ENCODE data around the gene CAPZB. TPM values are rescaled to one million over a fixed set of nuclear protein-coding genes. Genes with fewer than 3 reads are reported as not detected.
A peak's percentile ranks its signal among the peaks of the same experiment; 100 is the strongest.

Gene CAPZB
- total and polyA plus RNA-seq, 10 donors: 139 to 386 (median 277) TPM

DNA sequence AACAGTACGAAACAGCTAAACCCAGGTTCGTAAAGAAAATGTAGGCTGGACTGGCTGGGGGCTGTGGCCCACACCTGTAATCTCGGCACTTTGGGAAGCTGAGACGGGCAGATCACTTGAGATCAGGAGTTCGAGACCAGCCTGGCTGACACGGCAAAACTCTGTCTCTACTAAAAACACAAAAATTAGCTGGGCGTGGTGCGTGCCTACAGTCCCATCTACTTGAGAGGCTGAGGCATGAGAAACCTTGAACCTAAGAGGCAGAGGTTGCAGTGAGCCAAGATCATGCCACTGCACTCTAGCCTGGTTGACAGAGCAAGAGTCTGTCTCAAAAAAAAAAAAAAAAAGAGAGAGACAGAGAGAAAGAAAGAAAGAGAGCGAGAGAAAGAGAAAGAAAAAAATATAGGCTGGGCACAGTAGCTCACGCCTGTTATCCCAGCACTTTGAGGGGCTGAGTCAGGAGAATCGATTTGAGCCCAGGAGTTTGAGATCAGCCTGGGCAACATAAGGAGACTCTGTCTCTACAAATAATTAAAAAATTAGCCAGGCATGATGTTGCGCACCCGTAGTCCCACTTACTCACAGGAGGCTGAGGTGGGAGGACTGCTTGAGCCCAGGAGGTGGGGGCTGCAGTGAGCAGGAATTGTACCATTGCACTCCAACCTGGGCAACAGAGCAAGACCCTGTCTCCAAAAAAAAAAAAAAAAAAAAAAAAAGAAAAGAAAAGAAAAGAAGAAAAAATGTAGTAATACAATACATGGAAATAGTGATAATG is 35.7 kb downstream of the CAPZB start:
- H3K36me3 ChIP-seq: peaks cover 0 to 22% (median 0%) of the 10 kb centered on the region in 6 donors
- TF ChIP-seq, protein P1, sequence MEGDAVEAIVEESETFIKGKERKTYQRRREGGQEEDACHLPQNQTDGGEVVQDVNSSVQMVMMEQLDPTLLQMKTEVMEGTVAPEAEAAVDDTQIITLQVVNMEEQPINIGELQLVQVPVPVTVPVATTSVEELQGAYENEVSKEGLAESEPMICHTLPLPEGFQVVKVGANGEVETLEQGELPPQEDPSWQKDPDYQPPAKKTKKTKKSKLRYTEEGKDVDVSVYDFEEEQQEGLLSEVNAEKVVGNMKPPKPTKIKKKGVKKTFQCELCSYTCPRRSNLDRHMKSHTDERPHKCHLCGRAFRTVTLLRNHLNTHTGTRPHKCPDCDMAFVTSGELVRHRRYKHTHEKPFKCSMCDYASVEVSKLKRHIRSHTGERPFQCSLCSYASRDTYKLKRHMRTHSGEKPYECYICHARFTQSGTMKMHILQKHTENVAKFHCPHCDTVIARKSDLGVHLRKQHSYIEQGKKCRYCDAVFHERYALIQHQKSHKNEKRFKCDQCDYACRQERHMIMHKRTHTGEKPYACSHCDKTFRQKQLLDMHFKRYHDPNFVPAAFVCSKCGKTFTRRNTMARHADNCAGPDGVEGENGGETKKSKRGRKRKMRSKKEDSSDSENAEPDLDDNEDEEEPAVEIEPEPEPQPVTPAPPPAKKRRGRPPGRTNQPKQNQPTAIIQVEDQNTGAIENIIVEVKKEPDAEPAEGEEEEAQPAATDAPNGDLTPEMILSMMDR (IDR thresholded peaks at IDR 0.05 in 8 of 11, conservative IDR thresholded peaks at IDR 0.05 in 3 of 11): no peak
- TF ChIP-seq POLR2AphosphoS5 (IDR thresholded peaks at IDR 0.05) (no peak), POLR2A (IDR thresholded peaks at IDR 0.05) (no peak)
- H3K4me1 ChIP-seq: peaks cover 63 to 100% (median 91%) of the 10 kb centered on the region in 6 donors
- H3K9me3 ChIP-seq: no peaks in the 10 kb centered on the region
- H3K4me3 ChIP-seq: peak overlapping the region in 1 of 8 donors; percentile 9
- DNase-seq: no peak
- intact Hi-C loops (cut with DNase I; ENCODE audit: low total_unique reads): no loop called here
- no peaks in the 10 kb centered on the region for H3K27me3 ChIP-seq (replicated peaks in 1 of 7)
- H3K27ac ChIP-seq: peak overlapping the region in 7 of 8 donors; percentile 29 to 81 (median 66)
- 77 to 91% (median 84%) methylated on average over 13 of the region's 13 CpGs for WGBS, 5 donors

- 34 to 54% (median 38%) methylated on average over 18 to 19 of the region's 19 CpGs for WGBS, 5 donors
- Histone ChIP-seq H3K27me3 (replicated peaks in 1 of 7) (no peaks in the 10 kb centered on the region), H3K27ac (peak overlapping the region in 7 of 8 donors; percentile 29 to 81 (median 66)), H3K4me1 (peaks cover 54 to 100% (median 86%) of the 10 kb centered on the region in 6 donors), H3K36me3 (peaks cover 0 to 23% (median 0%) of the 10 kb centered on the region in 6 donors), H3K4me3 (peak overlapping the region in 1 of 8 donors; percentile 9), H3K9me3 (no peaks in the 10 kb centered on the region)
- intact Hi-C loops (cut with DNase I; ENCODE audit: low total_unique reads): no loop called here
- TF ChIP-seq, protein P1 (IDR thresholded peaks at IDR 0.05 in 8 of 11, conservative IDR thresholded peaks at IDR 0.05 in 3 of 11): no peak
- TF ChIP-seq POLR2AphosphoS5 (IDR thresholded peaks at IDR 0.05) (peak; percentile 29 to 81 (median 76)), POLR2A (IDR thresholded peaks at IDR 0.05) (no peak)
- peak; percentile 80 for DNase-seq
These were observed 36.6 kb downstream of the CAPZB start for GRCh38 chr1:19448491-19449439.

DNA sequence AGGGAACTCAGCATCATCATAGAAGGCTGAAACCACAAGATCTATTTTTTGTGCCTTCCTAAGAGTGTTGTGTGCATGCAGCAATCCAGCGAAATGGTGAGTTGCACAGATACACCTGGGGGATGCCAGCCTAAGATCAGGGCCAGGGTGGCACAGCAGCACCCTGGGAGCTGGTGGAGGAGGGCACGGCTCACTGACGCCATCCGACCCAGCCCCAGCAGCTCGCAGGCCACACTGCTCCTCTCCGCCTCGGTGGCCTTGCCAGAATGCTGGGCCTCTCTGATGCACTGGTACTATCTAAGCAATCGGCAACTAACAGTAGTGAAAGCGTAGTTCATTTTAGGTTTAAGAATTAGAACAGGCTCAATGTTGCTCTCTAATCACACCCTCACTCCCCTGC is 37.8 kb downstream of the CAPZB start:
- intact Hi-C loops (cut with DNase I; ENCODE audit: low total_unique reads): no loop called here
- WGBS, 5 donors: 66 to 84% (median 74%) methylated on average over 8 to 9 of the region's 9 CpGs
- peaks cover 0 to 29% (median 0%) of the 10 kb centered on the region in 6 donors for H3K36me3 ChIP-seq
- H3K27me3 ChIP-seq (replicated peaks in 1 of 7): no peaks in the 10 kb centered on the region
- H3K4me1 ChIP-seq: peaks cover 50 to 100% (median 80%) of the 10 kb centered on the region in 6 donors
- H3K9me3 ChIP-seq: no peaks in the 10 kb centered on the region
- DNase-seq: no peak
- peak overlapping the region in 6 of 8 donors; percentile 29 to 81 (median 68) for H3K27ac ChIP-seq
- TF ChIP-seq POLR2AphosphoS5 (IDR thresholded peaks at IDR 0.05) (peak in 1 of 3 donors; percentile 52), POLR2A (IDR thresholded peaks at IDR 0.05) (no peak)
- H3K4me3 ChIP-seq: no peak overlapping the region

DNA sequence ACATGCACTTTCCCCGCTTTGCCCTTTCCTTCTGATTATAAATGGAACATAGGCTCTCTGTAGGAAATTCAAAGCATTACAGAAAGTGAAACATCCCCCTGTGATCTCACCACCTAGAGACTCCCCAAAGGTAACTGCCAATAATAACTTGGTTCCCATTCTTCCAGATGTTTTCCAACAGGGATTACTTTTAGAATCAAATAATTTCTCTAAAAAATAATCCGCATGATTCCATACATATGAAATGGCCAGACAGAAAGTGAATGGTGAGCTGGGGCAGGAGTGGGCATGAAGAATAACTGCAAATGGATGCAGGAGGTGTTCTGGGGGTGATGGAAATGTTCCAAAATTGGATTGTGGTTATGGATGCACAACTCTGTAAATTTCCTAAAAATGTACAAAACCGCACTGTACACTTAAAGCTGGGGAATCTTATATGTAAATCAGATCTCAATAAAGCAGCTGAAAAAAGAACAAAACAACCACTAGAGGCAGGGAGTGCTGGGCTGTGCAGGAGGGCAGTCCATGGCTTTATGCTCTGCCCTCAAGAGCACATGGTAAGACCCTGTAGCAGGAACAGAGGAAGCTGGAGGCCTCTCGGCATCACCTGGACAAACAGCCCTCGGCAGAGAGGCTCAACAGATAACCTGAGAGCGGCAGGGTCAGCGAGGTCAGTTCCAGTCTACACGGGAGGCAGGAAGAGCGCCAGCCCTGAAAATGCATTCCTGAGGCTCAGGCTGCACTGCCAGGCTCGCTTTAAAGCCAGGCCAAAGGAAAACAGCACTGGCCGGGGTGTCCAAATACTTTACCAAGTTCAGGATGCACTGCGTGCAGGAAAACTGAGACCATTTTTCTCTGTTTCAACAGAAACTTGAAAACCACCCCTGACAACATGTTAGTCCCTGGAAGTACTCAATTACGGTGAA is 39.7 kb downstream of the CAPZB start:
- Histone ChIP-seq H3K4me1 (peaks cover 42 to 100% (median 71%) of the 10 kb centered on the region in 6 donors), H3K9me3 (no peaks in the 10 kb centered on the region), H3K36me3 (peaks cover 0 to 29% (median 0%) of the 10 kb centered on the region in 6 donors), H3K4me3 (no peak overlapping the region), H3K27me3 (replicated peaks in 1 of 7) (no peaks in the 10 kb centered on the region), H3K27ac (peak overlapping the region in 5 of 8 donors; percentile 9 to 67 (median 36))
- WGBS, 5 donors: 51 to 66% (median 65%) methylated on average over 13 of the region's 13 CpGs
- TF ChIP-seq POLR2A (IDR thresholded peaks at IDR 0.05) (no peak), POLR2AphosphoS5 (IDR thresholded peaks at IDR 0.05) (peak in 2 of 3 donors; percentile 29 to 34)
- TF ChIP-seq, protein P1 (IDR thresholded peaks at IDR 0.05 in 8 of 11, conservative IDR thresholded peaks at IDR 0.05 in 3 of 11): peak in 1 of 11 experiments; percentile 32
- intact Hi-C loops (cut with DNase I; ENCODE audit: low total_unique reads): no loop called here
- no peak for DNase-seq

Measured in spleen (tissue), 11 donors.